IMR-90 (cell line): ENCODE results near the gene MOB3A. TPM values are rescaled to one million over a fixed set of nuclear protein-coding genes. Genes with fewer than 3 reads are reported as not detected.

ENCODE experiments used
- ATAC-seq: fragments of 200-7000 bp; cut with Tn5 transposase; 2 replicates; pipeline ENCODE4 v1.9.1; 2020; ENCODE audit warnings: low read depth, mild to moderate bottlenecking, moderate library complexity
- BruUV-seq: library from RNA; stranded (reverse); fragments of 400-500 nt; replicated peaks from 2 replicates; lab custom pipeline; 2021; lab: Mats Ljungman, UMichigan
- CTCF ChIA-PET: fragments of 300-600 bp; formaldehyde crosslinking; extraction: SDS; loops from one replicate; lab custom pipeline; 2021; ENCODE audit warnings: antibody characterized with exemption; lab: Yijun Ruan, JAX
- POLR2A ChIA-PET: fragments of 300-600 bp; sonication (Branson Sonifier 250); formaldehyde crosslinking; loops from one replicate; lab custom pipeline; 2022; ENCODE audit warnings: antibody characterized with exemption; ENCODE audit not compliant: unreplicated experiment; lab: Charles Lee
- DNase-seq: peaks from one replicate; pipeline ENCODE4 v3.0.0; 2013
- H2AFZ ChIP-seq: replicated peaks from 2 replicates; pipeline ENCODE3; 2013; ENCODE audit warnings: low read length, mild to moderate bottlenecking; ENCODE audit not compliant: poor library complexity
- H2AK5ac ChIP-seq: 2 replicates; pipeline ENCODE4 v1.6.1; 2013; ENCODE audit warnings: low read depth, low read length, inconsistent platforms
- H2AK9ac ChIP-seq: replicated peaks from 2 replicates; pipeline ENCODE3; 2013; ENCODE audit warnings: mild to moderate bottlenecking, low read depth, low read length, moderate library complexity; ENCODE audit not compliant: poor library complexity
- H2BK120ac ChIP-seq: 2 replicates; pipeline ENCODE4 v1.6.1; 2013; ENCODE audit warnings: low read depth, low read length, inconsistent platforms
- H2BK15ac ChIP-seq: 3 replicates; pipeline ENCODE4 v1.6.1; 2013; ENCODE audit warnings: low read depth, low read length, inconsistent platforms
- H2BK20ac ChIP-seq: 2 replicates; pipeline ENCODE4 v1.6.1; 2013; ENCODE audit warnings: low read depth, mild to moderate bottlenecking, inconsistent platforms, low read length, moderate library complexity
- H2BK5ac ChIP-seq: 2 replicates; pipeline ENCODE4 v1.6.1; 2013; ENCODE audit warnings: mild to moderate bottlenecking, low read depth, low read length, inconsistent platforms; ENCODE audit not compliant: poor library complexity, severe bottlenecking
- H3K14ac ChIP-seq: replicated peaks from 2 replicates; pipeline ENCODE4 v1.6.1; 2013; ENCODE audit warnings: low read depth, low read length, inconsistent platforms
- H3K18ac ChIP-seq: 2 replicates; pipeline ENCODE4 v1.6.1; 2013; ENCODE audit warnings: low read depth, low read length, control low read depth
- H3K23ac ChIP-seq: 2 replicates; pipeline ENCODE4 v1.6.1; 2013; ENCODE audit warnings: low read depth, low read length, inconsistent platforms
- H3K27ac ChIP-seq: 2 replicates; pipeline ENCODE4 v1.5.1; 2013; ENCODE audit warnings: mild to moderate bottlenecking, control low read depth, low read length; ENCODE audit not compliant: insufficient read depth
- H3K27me3 ChIP-seq: 2 replicates; pipeline ENCODE4 v1.6.1; 2013; ENCODE audit warnings: low read length; ENCODE audit not compliant: control insufficient read depth, insufficient read depth
- H3K36me3 ChIP-seq: 2 replicates; pipeline ENCODE4 v1.6.1; 2013; ENCODE audit warnings: low read length, mixed read lengths; ENCODE audit not compliant: control insufficient read depth, insufficient read depth
- H3K4ac ChIP-seq: 2 replicates; pipeline ENCODE4 v1.6.1; 2013; ENCODE audit warnings: low read depth, low read length, inconsistent platforms
- H3K4me1 ChIP-seq: 2 replicates; pipeline ENCODE4 v1.6.1; 2013; ENCODE audit warnings: low read length, mixed read lengths; ENCODE audit not compliant: control insufficient read depth, insufficient read depth
- H3K4me2 ChIP-seq: 2 replicates; pipeline ENCODE4 v1.6.1; 2013; ENCODE audit warnings: low read depth, mild to moderate bottlenecking, control low read depth, low read length, moderate library complexity
- H3K4me3 ChIP-seq: 2 replicates; pipeline ENCODE4 v1.5.1; 2013; ENCODE audit warnings: low read depth, mild to moderate bottlenecking, control low read depth, low read length, moderate library complexity; ENCODE audit not compliant: insufficient read depth
- H3K56ac ChIP-seq: 2 replicates; pipeline ENCODE4 v1.6.1; 2013; ENCODE audit warnings: low read length, inconsistent platforms; ENCODE audit not compliant: insufficient read depth; ENCODE audit errors: extremely low read depth
- H3K79me1 ChIP-seq, 2 experiments: 2 replicates each; pipeline ENCODE4 v1.6.1; 2013; ENCODE audit warnings: low read length in 2 of 2, inconsistent platforms in 1 of 2, low read depth in 1 of 2
- H3K9ac ChIP-seq: 2 replicates; pipeline ENCODE4 v1.6.1; 2013; ENCODE audit warnings: low read depth, low read length, control low read depth
- H3K9me1 ChIP-seq: 2 replicates; pipeline ENCODE4 v1.6.1; 2013; ENCODE audit warnings: low read length, inconsistent platforms; ENCODE audit not compliant: insufficient read depth
- H3K9me3 ChIP-seq: 2 replicates; pipeline ENCODE4 v1.6.1; 2013; ENCODE audit warnings: low read length; ENCODE audit not compliant: control insufficient read depth, insufficient read depth
- H4K20me1 ChIP-seq: 2 replicates; pipeline ENCODE4 v1.6.1; 2013; ENCODE audit warnings: low read length, inconsistent platforms; ENCODE audit not compliant: insufficient read depth
- H4K5ac ChIP-seq: 2 replicates; pipeline ENCODE4 v1.6.1; 2013; ENCODE audit warnings: mild to moderate bottlenecking, low read depth, low read length, control low read depth
- H4K8ac ChIP-seq, 2 experiments: 2 replicates each; pipeline ENCODE4 v1.6.1; 2013; ENCODE audit warnings: low read depth in 2 of 2, low read length in 2 of 2, control low read depth in 1 of 2, inconsistent platforms in 1 of 2
- H4K91ac ChIP-seq: 2 replicates; pipeline ENCODE4 v1.6.1; 2013; ENCODE audit warnings: low read depth, low read length, inconsistent platforms; ENCODE audit not compliant: insufficient read depth
- NFE2L2 ChIP-seq: fragments of 150-350 bp; IDR thresholded peaks from 2 replicates; pipeline ENCODE4 v1.6.1; 2016; ENCODE audit warnings: low read depth, mild to moderate bottlenecking, low read length
- USF2 ChIP-seq: fragments of 150-350 bp; IDR thresholded peaks from 2 replicates; pipeline ENCODE4 v1.6.1; 2017; ENCODE audit warnings: mild to moderate bottlenecking, antibody characterized with exemption, low read length, low read depth
- WGBS, 2 experiments: methylation state at CpG; one replicate each; pipeline versions ENCODE4 v1.1.5 to v1.1.7; 2013; ENCODE audit warnings: missing lambda C conversion rate in 2 of 2; ENCODE audit not compliant: insufficient read length in 1 of 2; ENCODE audit errors: extremely low coverage in 2 of 2; 5-methylcytosine and 5-hydroxymethylcytosine counted together
- dilution Hi-C: fragments of 300-500 bp; cut with HindIII; formaldehyde crosslinking; loops from one replicate; pipeline ENCODE4 v1.14.3; 2018; ENCODE audit warnings: low sequenced_read_pairs; ENCODE audit not compliant: unreplicated experiment
- in situ Hi-C: fragments of 300-500 bp; cut with MboI; formaldehyde crosslinking; loops from 3 replicates; pipeline ENCODE4 v1.14.3; 2019; ENCODE audit warnings: low sequenced_read_pairs, inconsistent platforms, mixed read lengths
- intact Hi-C: fragments of 100-400 bp; cut with micrococcal nuclease; formaldehyde crosslinking; loops from 2 replicates; pipeline ENCODE4 v1.10.0; 2022
- polyA plus RNA-seq, 3 experiments: library from polyadenylated mRNA; depleted of rRNA; stranded (reverse); fragments of >200 nt; gene quantifications; 2 replicates each; pipeline ENCODE4 v1.2.3, GENCODE V29; 2012; ENCODE audit warnings: low replicate concordance in 1 of 3
- total RNA-seq: library from RNA; depleted of rRNA; stranded (reverse); fragments of >200 nt; gene quantifications from 2 replicates; pipeline ENCODE4 v1.2.3, GENCODE V29; 2012

The MOB3A gene
- total and polyA plus RNA-seq, 2 of the 4 experiments (the other 2 are of a cell fraction), result 9.3 to 26.5 TPM

- in situ Hi-C loops (no loop called here), intact Hi-C loops (no loop called here), dilution Hi-C loops (no loop called here)
- Histone ChIP-seq H3K4me3 (no peak overlapping the region), H3K18ac (no peak overlapping the region), H2AK9ac (peak overlapping the region; percentile 88), H4K5ac (no peak overlapping the region), H3K4me2 (no peak overlapping the region), H4K91ac (no peak overlapping the region), H3K27me3 (no peaks in the 10 kb centered on the region), H3K9me1 (no peaks in the 10 kb centered on the region), H3K9me3 (peaks cover 7% of the 10 kb centered on the region), H2BK120ac (no peak overlapping the region), H2AFZ (peak overlapping the region; percentile 51), H3K36me3 (peaks cover 15% of the 10 kb centered on the region), H2AK5ac (no peak overlapping the region), H3K23ac (no peak overlapping the region), H3K14ac (no peak overlapping the region), H3K79me1 (no peaks in the 10 kb centered on the region), H3K4me1 (peaks cover 9% of the 10 kb centered on the region), H4K8ac (no peak overlapping the region), H3K9ac (no peak overlapping the region), H3K56ac (no peak overlapping the region), H2BK20ac (no peak overlapping the region), H3K4ac (no peak overlapping the region), H4K20me1 (no peaks in the 10 kb centered on the region; the same call in none of the 2 replicates), H2BK15ac (no peak overlapping the region), H2BK5ac (no peak overlapping the region), H3K27ac (no peak overlapping the region)
- ChIA-PET POLR2A (no interaction called here), CTCF (no interaction called here)
- no peak for DNase-seq
- ATAC-seq, result no peak
- no peak for TF ChIP-seq USF2
- TF ChIP-seq NFE2L2, result no peak
- WGBS, 2 experiments, result no CpG with 5 or more reads among the region's 14 CpGs
- no TSS peak for BruUV-seq
Measured at GRCh38 chr19:2035590-2035991, 60.5 kb downstream of the MOB3A start.
